HuH-7.5 (cell line): ENCODE results near the gene CABLES2.

Experiments used
- DNase-seq: peaks from one replicate; pipeline ENCODE4 v3.0.0; 2011; ENCODE audit warnings: low spot score

CABLES2 gene

GRCh38 chr20:62370115-62370806, 36.8 kb downstream of the CABLES2 start:
- no peak for DNase-seq

GRCh38 chr20:62369815-62370114, 37.3 kb downstream of the CABLES2 start:
- DNase-seq = no peak

GRCh38 chr20:62368976-62369814, 37.9 kb downstream of the CABLES2 start:
- DNase-seq = peak; percentile 93

- DNase-seq = peak; percentile 89
Observed at GRCh38 chr20:62368392-62368975, 38.6 kb downstream of the CABLES2 start.

- DNase-seq = peak; percentile 69
Observed at GRCh38 chr20:62367633-62368391, 39.3 kb downstream of the CABLES2 start.

GRCh38 chr20:62367136-62367632, 39.9 kb downstream of the CABLES2 start, which contains the start of gene LAMA5:
Gene LAMA5 (minus strand): TSS chr20:62367312. CDS start chr20:62367245, 67 bp downstream.
- DNase-seq = peak; percentile 92

GRCh38 chr20:62366370-62367135, 40.5 kb downstream of the CABLES2 start:
- DNase-seq = peak; percentile 91

GRCh38 chr20:62365814-62366369, 41.2 kb downstream of the CABLES2 start:
- DNase-seq = peak; percentile 78

GRCh38 chr20:62364911-62365736, 42.0 kb downstream of the CABLES2 start:
- no peak for DNase-seq

GRCh38 chr20:62363920-62364851, 42.9 kb downstream of the CABLES2 start:
- no peak for DNase-seq

- no peak for DNase-seq
Observed at GRCh38 chr20:62362991-62363919, 43.8 kb downstream of the CABLES2 start.

- no peak for DNase-seq
Observed at GRCh38 chr20:62362590-62362940, 44.5 kb downstream of the CABLES2 start.

GRCh38 chr20:62361799-62362589, 45.1 kb downstream of the CABLES2 start:
- DNase-seq = peak; percentile 74

- no peak for DNase-seq
Observed at GRCh38 chr20:62360854-62361798, 46.0 kb downstream of the CABLES2 start.

GRCh38 chr20:62359491-62360121, 47.5 kb downstream of the CABLES2 start:
- no peak for DNase-seq
